GM19238 (cell line): Measurements from ENCODE around the gene CDK15.
"Not testable (repeated sequence)": the region's sequence is repeated elsewhere in the genome, so short reads cannot be mapped to it uniquely, and the experiment has no call there.

ENCODE experiments used
- DNase-seq: peaks from one replicate; pipeline ENCODE4 v3.0.0; 2011; ENCODE audit warnings: low spot score; ENCODE audit not compliant: insufficient read length

CDK15 gene

GRCh38 chr2:201806442-201807170 is at the start of gene CDK15:
TSS of gene CDK15 (plus strand) at chr2:201806537. CDS start at chr2:201806665, 128 bp downstream.
- no peak for DNase-seq

GRCh38 chr2:201758234-201758633 is 48.1 kb upstream of the CDK15 start:
- no peak for DNase-seq

- DNase-seq = no peak
These were observed 47.5 kb upstream of the CDK15 start for GRCh38 chr2:201758873-201759272.

- no peak for DNase-seq
These were observed 46.8 kb upstream of the CDK15 start for GRCh38 chr2:201759567-201759966.

GRCh38 chr2:201761101-201761500 is 45.2 kb upstream of the CDK15 start:
- no peak for DNase-seq

GRCh38 chr2:201764469-201764868 is 41.9 kb upstream of the CDK15 start:
- DNase-seq = not testable (repeated sequence)

- DNase-seq = no peak
These were observed 40.5 kb upstream of the CDK15 start for GRCh38 chr2:201765799-201766198.

- DNase-seq = no peak
These were observed 37.4 kb upstream of the CDK15 start for GRCh38 chr2:201768918-201769317.

GRCh38 chr2:201769666-201770373 is 36.5 kb upstream of the CDK15 start:
- no peak for DNase-seq

GRCh38 chr2:201773990-201774389 is 32.3 kb upstream of the CDK15 start:
- DNase-seq = no peak

- no peak for DNase-seq
These were observed 31.8 kb upstream of the CDK15 start for GRCh38 chr2:201774546-201774945.

- DNase-seq = no peak
These were observed 31.0 kb upstream of the CDK15 start for GRCh38 chr2:201775326-201775725.

- DNase-seq = no peak
These were observed 29.3 kb upstream of the CDK15 start for GRCh38 chr2:201777043-201777442.

- DNase-seq = no peak
These were observed 28.5 kb upstream of the CDK15 start for GRCh38 chr2:201777869-201778268.

GRCh38 chr2:201779901-201780673 is 26.2 kb upstream of the CDK15 start:
- DNase-seq = no peak

- peak; percentile 75 for DNase-seq
These were observed 25.5 kb upstream of the CDK15 start, which contains the start of gene ALS2 for GRCh38 chr2:201780674-201781493. TSS of gene ALS2 (minus strand) at chr2:201780933. CDS start at chr2:201768885, 12,048 bp downstream.

GRCh38 chr2:201781557-201782051 is 24.7 kb upstream of the CDK15 start:
- DNase-seq = no peak

GRCh38 chr2:201784563-201784962 is 21.8 kb upstream of the CDK15 start:
- DNase-seq = no peak

GRCh38 chr2:201785135-201785534 is 21.2 kb upstream of the CDK15 start:
- no peak for DNase-seq

GRCh38 chr2:201786471-201786870 is 19.9 kb upstream of the CDK15 start:
- DNase-seq = no peak

- no peak for DNase-seq
These were observed 18.0 kb upstream of the CDK15 start for GRCh38 chr2:201788371-201788770.
